Stimulated activated CD8-positive, alpha-beta memory T cell treated with anti-CD3 and anti-CD28 coated beads, Interleukin-4, amount 100 ng/mL, for 1 hour (primary cell): ENCODE results near the gene UVRAG.
A peak's percentile ranks its signal among the peaks of the same experiment; 100 is the strongest.
"Not testable (repeated sequence)": the region's sequence is repeated elsewhere in the genome, so short reads cannot be mapped to it uniquely, and the experiment has no call there.

ENCODE experiments used
- DNase-seq, 2 donors: peaks; one replicate each; pipeline ENCODE4 v3.0.0-alpha.2; 2020; ENCODE audit warnings: low read depth in 2 of 2, low spot score in 1 of 2

Gene UVRAG

GRCh38 chr11:75836417-75836816, 21.4 kb downstream of the UVRAG start:
- DNase-seq, result no peak

DNA sequence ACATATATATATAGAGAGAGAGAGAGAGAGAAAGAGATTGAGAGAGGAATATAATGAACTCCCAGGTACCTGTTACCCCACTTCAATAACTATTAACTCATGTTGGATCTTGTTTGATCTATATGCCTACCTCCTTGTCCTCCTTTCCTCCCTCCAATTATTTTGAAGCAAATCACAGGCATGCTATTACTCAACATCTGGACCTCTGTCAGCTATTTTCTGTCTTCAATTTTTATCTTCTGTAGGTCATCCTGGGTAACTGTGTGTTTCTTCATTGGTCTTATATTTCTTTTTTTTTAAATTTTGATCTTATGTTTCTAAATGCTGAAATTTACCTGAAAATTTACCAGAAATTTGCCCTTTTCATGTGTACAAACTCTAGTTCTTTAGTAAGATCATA, 24.8 kb downstream of the UVRAG start:
- DNase-seq, result no peak

DNA sequence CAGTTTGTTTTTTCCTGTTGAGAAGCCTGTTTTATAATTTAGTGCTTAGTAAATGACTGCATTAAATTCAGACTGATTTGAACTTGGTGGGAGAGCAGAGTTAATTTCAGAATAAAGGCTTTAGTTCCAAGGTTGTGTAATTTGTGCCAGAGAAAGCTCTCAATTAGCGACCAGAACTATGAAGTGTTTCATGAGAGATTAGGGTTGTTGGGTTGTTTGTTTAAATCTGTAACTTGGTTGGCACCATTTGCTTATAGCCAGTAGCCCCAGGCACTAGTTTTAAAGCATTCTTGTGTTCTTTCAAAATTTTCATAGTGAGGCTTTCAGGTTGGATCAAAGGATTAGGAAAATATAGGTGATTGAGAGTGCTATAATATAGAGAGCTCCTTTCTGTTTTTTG, 25.5 kb downstream of the UVRAG start:
- no peak for DNase-seq

DNA sequence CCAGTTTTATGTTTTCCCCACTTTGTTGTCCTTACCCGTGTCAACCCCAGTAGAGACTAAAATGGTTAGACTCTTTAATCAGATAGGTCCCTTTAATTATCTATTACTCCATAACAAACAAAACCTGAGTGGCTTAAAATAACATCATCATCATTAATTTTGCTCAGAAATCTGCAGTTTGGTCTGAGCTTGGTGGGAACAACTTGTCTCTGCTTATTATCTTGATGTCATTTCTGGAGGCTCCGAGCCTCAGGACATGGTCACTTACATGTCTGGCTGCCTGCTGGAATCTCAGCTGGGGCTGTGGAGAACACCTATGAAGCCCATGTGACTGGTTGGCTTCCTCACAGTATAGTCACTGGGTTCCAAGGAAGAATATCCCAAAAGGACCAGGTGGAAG, 26.7 kb downstream of the UVRAG start:
- DNase-seq, result no peak

GRCh38 chr11:75845324-75845723, 30.3 kb downstream of the UVRAG start:
- no peak for DNase-seq

DNA sequence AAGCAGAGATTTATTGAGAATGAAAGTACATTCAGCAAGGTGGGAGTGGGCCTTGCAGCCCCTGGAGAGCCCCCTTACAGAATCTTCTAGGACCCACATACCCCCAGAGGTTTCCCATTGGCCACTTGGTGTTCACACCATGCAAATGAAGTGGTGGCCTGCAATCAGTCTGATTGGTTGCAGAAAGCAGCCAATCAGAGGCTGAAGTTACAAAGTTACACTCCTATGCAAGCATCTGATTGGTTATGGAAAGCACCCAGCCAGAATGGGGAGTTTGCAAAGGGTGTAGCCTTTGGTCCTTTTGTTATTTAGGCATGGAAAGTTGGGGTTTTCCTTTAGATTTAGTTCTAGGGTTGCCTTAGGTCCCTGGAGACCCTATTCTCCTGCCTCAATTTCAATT, 34.9 kb downstream of the UVRAG start:
- DNase-seq, result no peak

GRCh38 chr11:75850787-75851186, 35.8 kb downstream of the UVRAG start:
- DNase-seq, result no peak

GRCh38 chr11:75851203-75851602, 36.2 kb downstream of the UVRAG start:
- no peak for DNase-seq

DNA sequence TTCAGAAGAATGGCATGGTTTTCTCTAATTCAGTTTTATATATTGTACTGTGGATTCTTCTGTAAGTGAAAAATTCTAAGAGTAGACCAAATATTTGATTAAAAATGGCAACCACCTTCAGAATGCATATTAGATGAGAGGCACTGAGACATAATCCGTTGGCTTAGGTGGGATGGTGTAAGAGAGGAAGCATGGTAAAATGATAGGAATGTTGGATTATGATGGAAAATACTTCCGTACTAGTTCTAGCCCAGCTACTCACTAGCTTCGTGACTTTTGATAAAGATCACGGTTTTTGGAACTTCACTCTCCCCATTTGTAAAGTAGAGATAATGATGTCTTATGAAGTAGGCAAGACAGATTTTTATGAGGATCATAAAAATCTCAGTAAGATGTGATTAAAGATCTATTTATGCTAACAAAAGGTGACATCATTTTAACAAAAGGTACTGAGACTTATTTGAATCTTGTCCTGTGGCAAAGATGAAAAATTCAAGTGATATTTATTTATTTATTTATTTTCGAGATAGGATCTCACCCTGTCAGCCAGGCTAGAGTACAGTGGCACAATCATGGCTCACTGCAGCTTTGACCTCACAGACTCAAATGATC, 37.5 kb downstream of the UVRAG start:
- no peak for DNase-seq

DNA sequence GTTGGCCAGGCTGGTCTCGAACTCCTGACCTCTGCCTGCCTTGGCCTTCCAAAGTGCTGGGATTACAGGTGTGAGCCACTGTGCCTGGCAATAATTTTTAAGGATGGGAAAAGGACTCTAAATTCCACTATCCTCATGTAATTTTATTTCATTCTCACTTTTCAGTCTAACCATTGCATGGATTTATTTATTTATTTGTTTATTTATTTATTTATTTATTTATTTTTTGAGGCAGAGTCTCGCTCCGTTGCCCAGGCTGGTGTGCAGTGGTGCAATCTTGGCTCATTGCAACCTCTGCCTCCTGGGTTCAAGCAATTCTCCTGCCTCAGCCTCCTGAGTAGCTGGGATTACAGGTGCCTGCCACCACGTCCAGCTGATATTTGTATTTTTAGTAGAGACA, 38.6 kb downstream of the UVRAG start:
- not testable (repeated sequence) for DNase-seq

- no peak for DNase-seq
Measured at GRCh38 chr11:75853971-75854370, 39.0 kb downstream of the UVRAG start.

GRCh38 chr11:75855206-75855605, 40.2 kb downstream of the UVRAG start:
- DNase-seq, result no peak

GRCh38 chr11:75856912-75857311, 41.9 kb downstream of the UVRAG start:
- DNase-seq, result no peak

GRCh38 chr11:75858042-75858441, 43.0 kb downstream of the UVRAG start:
- DNase-seq, result no peak

DNA sequence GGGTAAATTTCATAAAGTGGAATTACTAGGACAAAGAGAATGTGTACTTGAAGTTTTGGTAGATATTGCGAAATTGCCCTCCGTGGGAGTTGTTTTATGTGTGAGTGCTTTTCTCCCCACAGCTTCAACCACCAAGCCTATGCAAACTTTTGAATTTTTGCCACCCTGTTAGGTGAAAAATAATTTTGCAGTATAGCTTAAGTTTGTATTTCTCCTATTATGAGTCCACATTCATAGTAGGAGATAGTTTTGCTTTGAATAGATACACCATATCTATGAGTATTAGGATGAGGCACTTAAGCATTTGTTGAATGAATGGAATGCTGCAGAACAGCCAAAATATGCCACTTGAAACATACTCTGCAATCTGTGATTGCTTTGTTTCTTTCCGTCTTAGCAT, 43.6 kb downstream of the UVRAG start:
- no peak for DNase-seq

- DNase-seq, result no peak
Measured at GRCh38 chr11:75859614-75860013, 44.6 kb downstream of the UVRAG start.

- DNase-seq, result no peak
Measured at GRCh38 chr11:75862437-75862836, 47.4 kb downstream of the UVRAG start.

GRCh38 chr11:75867778-75868374, 52.9 kb downstream of the UVRAG start:
- peak in 1 of 2 donors; percentile 31 for DNase-seq

DNA sequence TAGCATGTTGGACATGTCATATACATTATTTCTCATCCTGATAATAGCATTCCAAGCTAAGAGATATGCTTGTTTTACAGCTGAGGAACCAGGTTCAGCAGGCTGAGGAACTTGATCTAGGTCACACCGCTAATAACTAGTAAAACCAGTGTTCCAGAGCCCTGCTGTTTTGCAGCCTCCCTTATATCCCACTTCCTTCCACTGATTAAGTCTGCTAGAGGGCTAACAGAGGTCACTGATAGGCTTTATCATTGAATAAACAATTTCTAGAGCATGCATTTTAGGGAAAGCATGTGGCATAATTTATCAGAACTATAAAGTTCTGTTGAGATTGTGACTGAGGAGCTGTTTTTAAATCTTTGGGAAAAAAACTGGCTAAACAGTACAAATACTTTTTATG, 54.0 kb downstream of the UVRAG start:
- no peak for DNase-seq

- no peak for DNase-seq
Measured at GRCh38 chr11:75869661-75870455, 54.8 kb downstream of the UVRAG start.

GRCh38 chr11:75872887-75873416, 57.9 kb downstream of the UVRAG start:
- no peak for DNase-seq
